ENCODE data around the gene LHFPL6.

Gene LHFPL6

GRCh38 chr13:39407138-39407537 lies 195.9 kb downstream of the LHFPL6 start:
- Histone ChIP-seq H3K27me3 (ENCODE audit: insufficient read depth, low read length) (no peaks in the 10 kb centered on the region), H3K36me3 (ENCODE audit: insufficient read depth, low read depth, low read length) (no peaks in the 10 kb centered on the region), H3K9ac (ENCODE audit: low read depth, low read length) (no peak overlapping the region), H3K9me3 (ENCODE audit: insufficient read depth, low read depth, low read length) (no peaks in the 10 kb centered on the region), H3K4me3 (ENCODE audit: low read length) (no peak overlapping the region), H3K27ac (ENCODE audit: low read length) (no peak overlapping the region), H3K4me1 (ENCODE audit: insufficient read depth, low read length) (peaks cover 43% of the 10 kb centered on the region)

GRCh38 chr13:39406688-39407087 lies 196.3 kb downstream of the LHFPL6 start:
- H3K27ac ChIP-seq (ENCODE audit: low read length), result no peak overlapping the region
- no peaks in the 10 kb centered on the region for H3K9me3 ChIP-seq (ENCODE audit: insufficient read depth, low read depth, low read length)
- no peak overlapping the region for H3K4me3 ChIP-seq (ENCODE audit: low read length)
- no peaks in the 10 kb centered on the region for H3K27me3 ChIP-seq (ENCODE audit: insufficient read depth, low read length)
- no peak overlapping the region for H3K9ac ChIP-seq (ENCODE audit: low read depth, low read length)
- H3K4me1 ChIP-seq (ENCODE audit: insufficient read depth, low read length), result peaks cover 42% of the 10 kb centered on the region
- no peaks in the 10 kb centered on the region for H3K36me3 ChIP-seq (ENCODE audit: insufficient read depth, low read depth, low read length)

- H3K27ac ChIP-seq (ENCODE audit: low read length), result no peak overlapping the region
Observed at GRCh38 chr13:39405596-39406205, 197.3 kb downstream of the LHFPL6 start.

GRCh38 chr13:39405107-39405506 lies 197.9 kb downstream of the LHFPL6 start:
- no peaks in the 10 kb centered on the region for H3K27me3 ChIP-seq (ENCODE audit: insufficient read depth, low read length)
- no peak overlapping the region for H3K9ac ChIP-seq (ENCODE audit: low read depth, low read length)
- H3K36me3 ChIP-seq (ENCODE audit: insufficient read depth, low read depth, low read length), result no peaks in the 10 kb centered on the region
- H3K4me3 ChIP-seq (ENCODE audit: low read length), result no peak overlapping the region
- H3K4me1 ChIP-seq (ENCODE audit: insufficient read depth, low read length), result peaks cover 34% of the 10 kb centered on the region
- H3K9me3 ChIP-seq (ENCODE audit: insufficient read depth, low read depth, low read length), result no peaks in the 10 kb centered on the region
- H3K27ac ChIP-seq (ENCODE audit: low read length), result no peak overlapping the region

More at GRCh38 chr13:39405596-39406205, 197.3 kb downstream of the LHFPL6 start:
- Histone ChIP-seq H3K4me1 (ENCODE audit: insufficient read depth, low read length) (peaks cover 40% of the 10 kb centered on the region), H3K27me3 (ENCODE audit: insufficient read depth, low read length) (no peaks in the 10 kb centered on the region), H3K36me3 (ENCODE audit: insufficient read depth, low read depth, low read length) (no peaks in the 10 kb centered on the region), H3K4me3 (ENCODE audit: low read length) (no peak overlapping the region), H3K9me3 (ENCODE audit: insufficient read depth, low read depth, low read length) (no peaks in the 10 kb centered on the region), H3K9ac (ENCODE audit: low read depth, low read length) (no peak overlapping the region)

- Histone ChIP-seq H3K4me3 (ENCODE audit: low read length) (no peak overlapping the region), H3K36me3 (ENCODE audit: insufficient read depth, low read depth, low read length) (no peaks in the 10 kb centered on the region), H3K27ac (ENCODE audit: low read length) (no peak overlapping the region), H3K27me3 (ENCODE audit: insufficient read depth, low read length) (peaks cover 9% of the 10 kb centered on the region; the same call in 1 of the 2 replicates), H3K9me3 (ENCODE audit: insufficient read depth, low read depth, low read length) (no peaks in the 10 kb centered on the region), H3K9ac (ENCODE audit: low read depth, low read length) (no peak overlapping the region), H3K4me1 (ENCODE audit: insufficient read depth, low read length) (peaks cover 27% of the 10 kb centered on the region)
Observed at GRCh38 chr13:39403106-39403505, 199.9 kb downstream of the LHFPL6 start.

- H3K4me3 ChIP-seq (ENCODE audit: low read length), result no peak overlapping the region
- no peaks in the 10 kb centered on the region for H3K9me3 ChIP-seq (ENCODE audit: insufficient read depth, low read depth, low read length)
- H3K4me1 ChIP-seq (ENCODE audit: insufficient read depth, low read length), result peaks cover 27% of the 10 kb centered on the region
- H3K9ac ChIP-seq (ENCODE audit: low read depth, low read length), result no peak overlapping the region
- H3K27me3 ChIP-seq (ENCODE audit: insufficient read depth, low read length), result peaks cover 16% of the 10 kb centered on the region
- H3K27ac ChIP-seq (ENCODE audit: low read length), result no peak overlapping the region
- no peaks in the 10 kb centered on the region for H3K36me3 ChIP-seq (ENCODE audit: insufficient read depth, low read depth, low read length)
Observed at GRCh38 chr13:39402221-39402970, 200.6 kb downstream of the LHFPL6 start.

- Histone ChIP-seq H3K36me3 (ENCODE audit: insufficient read depth, low read depth, low read length) (no peaks in the 10 kb centered on the region), H3K4me1 (ENCODE audit: insufficient read depth, low read length) (peaks cover 21% of the 10 kb centered on the region), H3K9me3 (ENCODE audit: insufficient read depth, low read depth, low read length) (no peaks in the 10 kb centered on the region), H3K27ac (ENCODE audit: low read length) (no peak overlapping the region), H3K9ac (ENCODE audit: low read depth, low read length) (no peak overlapping the region), H3K4me3 (ENCODE audit: low read length) (no peak overlapping the region), H3K27me3 (ENCODE audit: insufficient read depth, low read length) (peaks cover 22% of the 10 kb centered on the region)
Observed at GRCh38 chr13:39401756-39402155, 201.2 kb downstream of the LHFPL6 start.

- Histone ChIP-seq H3K27ac (ENCODE audit: low read length) (no peak overlapping the region), H3K4me3 (ENCODE audit: low read length) (0 out of 2 replicates have a peak overlapping the region, but pooled peaks have one; percentile 2), H3K27me3 (ENCODE audit: insufficient read depth, low read length) (peaks cover 28% of the 10 kb centered on the region), H3K9me3 (ENCODE audit: insufficient read depth, low read depth, low read length) (no peaks in the 10 kb centered on the region), H3K4me1 (ENCODE audit: insufficient read depth, low read length) (peaks cover 21% of the 10 kb centered on the region), H3K9ac (ENCODE audit: low read depth, low read length) (no peak overlapping the region), H3K36me3 (ENCODE audit: insufficient read depth, low read depth, low read length) (no peaks in the 10 kb centered on the region)
Observed at GRCh38 chr13:39401046-39401705, 201.8 kb downstream of the LHFPL6 start.

- no peak overlapping the region for H3K4me3 ChIP-seq (ENCODE audit: low read length)
- peaks cover 10% of the 10 kb centered on the region; the same call in 1 of the 2 replicates for H3K4me1 ChIP-seq (ENCODE audit: insufficient read depth, low read length)
- H3K9me3 ChIP-seq (ENCODE audit: insufficient read depth, low read depth, low read length), result no peaks in the 10 kb centered on the region
- H3K27me3 ChIP-seq (ENCODE audit: insufficient read depth, low read length), result peaks cover 48% of the 10 kb centered on the region
- no peak overlapping the region for H3K9ac ChIP-seq (ENCODE audit: low read depth, low read length)
- H3K27ac ChIP-seq (ENCODE audit: low read length), result no peak overlapping the region
- H3K36me3 ChIP-seq (ENCODE audit: insufficient read depth, low read depth, low read length), result no peaks in the 10 kb centered on the region
Observed at GRCh38 chr13:39399102-39399501, 203.9 kb downstream of the LHFPL6 start.

- H3K9ac ChIP-seq (ENCODE audit: low read depth, low read length), result no peak overlapping the region
- no peaks in the 10 kb centered on the region for H3K9me3 ChIP-seq (ENCODE audit: insufficient read depth, low read depth, low read length)
- H3K27ac ChIP-seq (ENCODE audit: low read length), result no peak overlapping the region
- no peaks in the 10 kb centered on the region for H3K36me3 ChIP-seq (ENCODE audit: insufficient read depth, low read depth, low read length)
- H3K27me3 ChIP-seq (ENCODE audit: insufficient read depth, low read length), result peaks cover 61% of the 10 kb centered on the region
- no peak overlapping the region for H3K4me3 ChIP-seq (ENCODE audit: low read length)
- peaks cover 10% of the 10 kb centered on the region; the same call in 1 of the 2 replicates for H3K4me1 ChIP-seq (ENCODE audit: insufficient read depth, low read length)
Observed at GRCh38 chr13:39397896-39398265, 205.1 kb downstream of the LHFPL6 start.

- H3K27ac ChIP-seq (ENCODE audit: low read length), result no peak overlapping the region
- H3K9me3 ChIP-seq (ENCODE audit: insufficient read depth, low read depth, low read length), result no peaks in the 10 kb centered on the region
- peaks cover 61% of the 10 kb centered on the region for H3K27me3 ChIP-seq (ENCODE audit: insufficient read depth, low read length)
- H3K4me3 ChIP-seq (ENCODE audit: low read length), result no peak overlapping the region
- no peak overlapping the region for H3K9ac ChIP-seq (ENCODE audit: low read depth, low read length)
- peaks cover 10% of the 10 kb centered on the region; the same call in 1 of the 2 replicates for H3K4me1 ChIP-seq (ENCODE audit: insufficient read depth, low read length)
- no peaks in the 10 kb centered on the region for H3K36me3 ChIP-seq (ENCODE audit: insufficient read depth, low read depth, low read length)
Observed at GRCh38 chr13:39397226-39397895, 205.6 kb downstream of the LHFPL6 start.
